Hepatic stellate cell (primary cell): ENCODE measurements around the gene AMN.

Source experiments
- DNase-seq: peaks from one replicate; pipeline ENCODE4 v3.0.0; 2011; ENCODE audit warnings: low spot score

AMN gene

GRCh38 chr14:102966681-102967505 is 44.4 kb downstream of the AMN start:
- no peak for DNase-seq

- DNase-seq = no peak
Measured at GRCh38 chr14:102967506-102967795, 45.0 kb downstream of the AMN start.

GRCh38 chr14:102968306-102968705 is 45.8 kb downstream of the AMN start:
- no peak for DNase-seq

GRCh38 chr14:102969060-102969791 is 46.8 kb downstream of the AMN start:
- DNase-seq = no peak

- no peak for DNase-seq
Measured at GRCh38 chr14:102969901-102970300, 47.4 kb downstream of the AMN start.

- no peak for DNase-seq
Measured at GRCh38 chr14:102970496-102970895, 48.0 kb downstream of the AMN start.

- DNase-seq = no peak
Measured at GRCh38 chr14:102971314-102971713, 48.9 kb downstream of the AMN start.

GRCh38 chr14:102971836-102972606 is 49.6 kb downstream of the AMN start:
- DNase-seq = no peak

GRCh38 chr14:102973706-102974285 is 51.3 kb downstream of the AMN start:
- no peak for DNase-seq

GRCh38 chr14:102975662-102976061 is 53.2 kb downstream of the AMN start:
- no peak for DNase-seq

- DNase-seq = no peak
Measured at GRCh38 chr14:102977475-102977874, 55.0 kb downstream of the AMN start.

GRCh38 chr14:102979406-102979805 is 56.9 kb downstream of the AMN start:
- DNase-seq = no peak

- DNase-seq = no peak
Measured at GRCh38 chr14:102980409-102980810, 57.9 kb downstream of the AMN start.
